Colonic mucosa (tissue), 4 donors: ENCODE results near the gene ACAP3. TPM values are rescaled to one million over a fixed set of nuclear protein-coding genes. Genes with fewer than 3 reads are reported as not detected.

ENCODE experiments used
- DNase-seq: peaks from one replicate; pipeline ENCODE4 v3.0.0-alpha.2; 2020
- H3K27ac ChIP-seq: fragments of 200-600 bp; one replicate; pipeline ENCODE4 v1.8.0; 2021
- H3K27me3 ChIP-seq: fragments of 200-600 bp; one replicate; pipeline ENCODE4 v1.8.0; 2021
- H3K36me3 ChIP-seq: fragments of 200-600 bp; one replicate; pipeline ENCODE4 v1.8.0; 2021
- H3K4me1 ChIP-seq: fragments of 200-600 bp; one replicate; pipeline ENCODE4 v1.8.0; 2021; ENCODE audit warnings: mild to moderate bottlenecking
- H3K4me3 ChIP-seq: fragments of 200-600 bp; one replicate; pipeline ENCODE4 v1.8.0; 2021
- H3K9ac ChIP-seq, 2 donors: one replicate each; pipeline ENCODE4 v1.7.0; 2013; ENCODE audit warnings: control low read depth in 2 of 2, low read depth in 2 of 2, low read length in 2 of 2
- H3K9me3 ChIP-seq: fragments of 200-600 bp; one replicate; pipeline ENCODE4 v1.8.0; 2021
- intact Hi-C: fragments of 100-400 bp; cut with DNase I; formaldehyde crosslinking; loops from one replicate; pipeline ENCODE4 v1.14.1; 2022
- total RNA-seq, 2 donors: library from RNA; stranded (reverse); fragmentation: NEBNext Ultra II Directional in 1 of 2; extraction: Animal tissue kit (Norgen Biotek cat#: 25700) in 1 of 2; gene quantifications; one replicate each; pipeline ENCODE4 v1.2.1, GENCODE V29; 2021
- TF ChIP-seq, protein P1 (sequence below): fragments of 200-600 bp; IDR thresholded peaks from one replicate; pipeline ENCODE4 v1.8.0; 2022; ENCODE audit warnings: antibody characterized with exemption, mild to moderate bottlenecking
- donor health status: healthy.
- donor health status: DM: no; HTN: no; CAD: no.
- donor health status: DM: no; HTN: no; CAD: no.

ACAP3 gene
- total RNA-seq, 2 donors from 2014 or later, result 34.1 to 68.1 TPM

- Histone ChIP-seq H3K9ac (peak overlapping the region; percentile 9 to 43), H3K4me3 (no peak overlapping the region), H3K4me1 (peaks cover 17% of the 10 kb centered on the region), H3K9me3 (no peaks in the 10 kb centered on the region), H3K27ac (no peak overlapping the region), H3K27me3 (no peaks in the 10 kb centered on the region), H3K36me3 (no peaks in the 10 kb centered on the region)
- intact Hi-C loops, result no loop called here
- no peak for DNase-seq
- TF ChIP-seq, protein P1, sequence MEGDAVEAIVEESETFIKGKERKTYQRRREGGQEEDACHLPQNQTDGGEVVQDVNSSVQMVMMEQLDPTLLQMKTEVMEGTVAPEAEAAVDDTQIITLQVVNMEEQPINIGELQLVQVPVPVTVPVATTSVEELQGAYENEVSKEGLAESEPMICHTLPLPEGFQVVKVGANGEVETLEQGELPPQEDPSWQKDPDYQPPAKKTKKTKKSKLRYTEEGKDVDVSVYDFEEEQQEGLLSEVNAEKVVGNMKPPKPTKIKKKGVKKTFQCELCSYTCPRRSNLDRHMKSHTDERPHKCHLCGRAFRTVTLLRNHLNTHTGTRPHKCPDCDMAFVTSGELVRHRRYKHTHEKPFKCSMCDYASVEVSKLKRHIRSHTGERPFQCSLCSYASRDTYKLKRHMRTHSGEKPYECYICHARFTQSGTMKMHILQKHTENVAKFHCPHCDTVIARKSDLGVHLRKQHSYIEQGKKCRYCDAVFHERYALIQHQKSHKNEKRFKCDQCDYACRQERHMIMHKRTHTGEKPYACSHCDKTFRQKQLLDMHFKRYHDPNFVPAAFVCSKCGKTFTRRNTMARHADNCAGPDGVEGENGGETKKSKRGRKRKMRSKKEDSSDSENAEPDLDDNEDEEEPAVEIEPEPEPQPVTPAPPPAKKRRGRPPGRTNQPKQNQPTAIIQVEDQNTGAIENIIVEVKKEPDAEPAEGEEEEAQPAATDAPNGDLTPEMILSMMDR, result no peak
Measured at GRCh38 chr1:1345860-1346500, 38.2 kb upstream of the ACAP3 start.

DNA sequence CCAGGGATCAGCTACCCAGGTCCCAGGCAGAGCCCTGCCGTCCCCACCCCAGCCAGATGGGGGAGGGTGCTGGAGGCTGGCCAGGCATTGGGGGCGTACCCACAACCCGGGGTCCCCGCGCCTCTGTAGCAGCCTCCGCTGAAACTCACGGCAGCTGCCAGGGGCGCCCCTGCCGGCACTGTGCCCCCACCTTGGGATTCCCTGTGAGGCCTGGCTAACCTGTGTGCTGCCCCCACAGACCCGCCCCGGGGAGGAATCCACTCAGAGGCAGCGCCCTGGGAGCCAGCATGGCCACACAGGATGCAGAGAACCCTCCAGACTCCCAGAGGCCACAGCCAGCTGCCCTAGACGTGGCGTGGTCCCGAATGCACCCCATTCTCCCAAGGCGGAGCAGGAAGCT, 37.7 kb upstream of the ACAP3 start:
- Histone ChIP-seq H3K27me3 (no peaks in the 10 kb centered on the region), H3K27ac (no peak overlapping the region), H3K9me3 (no peaks in the 10 kb centered on the region), H3K4me1 (peaks cover 17% of the 10 kb centered on the region), H3K36me3 (no peaks in the 10 kb centered on the region), H3K9ac (peak overlapping the region in 1 of 2 donors; percentile 9), H3K4me3 (no peak overlapping the region)
- TF ChIP-seq, protein P1, result no peak
- intact Hi-C loops, result no loop called here
- no peak for DNase-seq

DNA sequence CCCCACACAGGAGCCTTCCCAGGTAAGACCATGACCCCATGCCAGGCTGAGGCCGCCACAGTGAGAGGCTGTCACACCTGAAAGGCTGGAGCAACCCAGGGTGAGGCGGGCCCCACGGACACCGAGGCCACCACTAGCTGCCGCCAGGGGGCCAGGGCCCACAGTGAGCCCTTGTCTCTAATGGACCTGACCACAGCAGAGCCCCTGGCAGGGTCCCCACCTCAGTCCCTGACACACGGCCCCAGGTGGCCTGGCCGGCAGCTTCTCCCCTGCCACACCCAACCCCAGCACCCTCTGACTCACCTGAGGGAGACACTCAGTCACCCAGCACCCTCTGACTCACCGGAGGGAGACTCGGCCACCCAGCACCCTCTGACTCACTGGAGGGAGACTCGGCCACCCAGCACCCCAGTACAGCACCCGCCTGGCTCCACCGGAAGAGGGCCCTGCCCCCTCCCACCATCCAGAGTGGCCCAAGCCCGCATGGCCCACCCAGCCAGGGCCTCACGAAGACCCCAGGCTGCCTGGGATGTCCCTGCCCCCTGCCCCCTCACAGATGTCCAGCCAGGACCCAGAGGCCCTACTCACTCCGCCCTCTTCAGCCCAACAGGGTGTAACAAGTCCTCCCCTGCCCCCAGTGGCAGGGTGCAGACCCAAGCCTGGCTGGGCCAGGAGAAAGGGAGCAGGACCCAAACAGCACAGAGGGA, 37.1 kb upstream of the ACAP3 start:
- peaks cover 17% of the 10 kb centered on the region for H3K4me1 ChIP-seq
- no peaks in the 10 kb centered on the region for H3K9me3 ChIP-seq
- TF ChIP-seq, protein P1, result peak; percentile 30
- peak overlapping the region in 1 of 2 donors; percentile 2 for H3K9ac ChIP-seq
- no peak overlapping the region for H3K4me3 ChIP-seq
- H3K36me3 ChIP-seq, result no peaks in the 10 kb centered on the region
- no peak overlapping the region for H3K27ac ChIP-seq
- intact Hi-C loops, result no loop called here
- no peak for DNase-seq
- H3K27me3 ChIP-seq, result no peaks in the 10 kb centered on the region

DNA sequence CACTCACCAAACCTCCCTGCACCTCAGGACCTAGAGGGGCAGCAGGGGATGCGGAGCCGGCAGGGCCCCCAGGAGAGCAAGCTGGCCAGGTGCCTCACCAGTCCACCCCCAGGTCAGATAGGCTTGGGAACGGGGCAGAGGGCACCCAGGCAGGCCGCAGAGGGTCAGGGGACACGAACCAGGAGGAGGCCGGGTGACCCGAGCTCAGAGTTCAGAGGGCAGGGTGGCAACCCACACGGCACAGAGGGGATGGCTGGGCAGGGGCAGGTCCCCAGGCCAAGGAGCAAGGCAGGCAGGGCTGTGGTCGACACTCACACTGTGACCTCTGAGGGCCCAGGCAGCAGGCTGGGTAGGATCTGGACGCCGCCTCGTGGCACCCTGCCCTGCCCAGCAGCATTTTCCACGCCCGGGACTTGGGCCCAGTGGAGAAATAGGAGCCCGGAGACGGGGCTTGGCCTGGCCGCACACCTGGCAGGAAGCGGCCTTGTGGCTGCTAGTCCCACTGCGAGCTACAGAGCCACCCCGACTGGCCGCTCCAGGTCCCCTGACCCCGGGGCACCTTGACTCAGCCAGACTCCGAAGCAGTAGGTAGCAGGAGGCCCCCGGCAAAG, 36.2 kb upstream of the ACAP3 start:
- no peaks in the 10 kb centered on the region for H3K9me3 ChIP-seq
- H3K27ac ChIP-seq, result no peak overlapping the region
- intact Hi-C loops, result no loop called here
- no peaks in the 10 kb centered on the region for H3K36me3 ChIP-seq
- peaks cover 17% of the 10 kb centered on the region for H3K4me1 ChIP-seq
- H3K4me3 ChIP-seq, result no peak overlapping the region
- H3K9ac ChIP-seq, result no peak overlapping the region
- no peak for DNase-seq
- H3K27me3 ChIP-seq, result no peaks in the 10 kb centered on the region
- TF ChIP-seq, protein P1, result no peak

- intact Hi-C loops, result no loop called here
- DNase-seq, result no peak
- H3K27ac ChIP-seq, result no peak overlapping the region
- no peak overlapping the region for H3K9ac ChIP-seq
- H3K27me3 ChIP-seq, result no peaks in the 10 kb centered on the region
- TF ChIP-seq, protein P1, result no peak
- H3K4me3 ChIP-seq, result no peak overlapping the region
- peaks cover 14% of the 10 kb centered on the region for H3K4me1 ChIP-seq
- no peaks in the 10 kb centered on the region for H3K36me3 ChIP-seq
- no peaks in the 10 kb centered on the region for H3K9me3 ChIP-seq
Measured at GRCh38 chr1:1342584-1343115, 34.9 kb upstream of the ACAP3 start.
